GM19455 (cell line): ENCODE measurements around the gene MCOLN1.
"Not testable (repeated sequence)": the region's sequence is repeated elsewhere in the genome, so short reads cannot be mapped to it uniquely, and the experiment has no call there.

Source experiments
- ATAC-seq: cut with Tn5 transposase; IDR thresholded peaks from one replicate; pipeline ENCODE4 v1.9.1; 2021; ENCODE audit not compliant: unreplicated experiment

MCOLN1 gene

GRCh38 chr19:7524992-7525739 lies 2.7 kb downstream of the MCOLN1 start:
- no peak for ATAC-seq

- no peak for ATAC-seq
Measured at GRCh38 chr19:7526059-7526929, 3.9 kb downstream of the MCOLN1 start.

GRCh38 chr19:7527516-7528191 lies 5.2 kb downstream of the MCOLN1 start:
- ATAC-seq = no peak

- no peak for ATAC-seq
Measured at GRCh38 chr19:7528192-7528519, 5.7 kb downstream of the MCOLN1 start.

- no peak for ATAC-seq
Measured at GRCh38 chr19:7528522-7529245, 6.3 kb downstream of the MCOLN1 start.

- ATAC-seq = no peak
Measured at GRCh38 chr19:7529246-7529600, 6.8 kb downstream of the MCOLN1 start.

GRCh38 chr19:7529610-7530490 lies 7.4 kb downstream of the MCOLN1 start:
- no peak for ATAC-seq

GRCh38 chr19:7533281-7533885 lies 11.0 kb downstream of the MCOLN1 start:
- ATAC-seq = no peak

GRCh38 chr19:7533925-7534480 lies 11.6 kb downstream of the MCOLN1 start:
- ATAC-seq = no peak

GRCh38 chr19:7534531-7535046 lies 12.2 kb downstream of the MCOLN1 start:
- no peak for ATAC-seq

- ATAC-seq = peak; percentile 64
Measured at GRCh38 chr19:7535047-7535997, 12.9 kb downstream of the MCOLN1 start, which contains the start of gene PNPLA6. TSS of gene PNPLA6 (plus strand) at chr19:7535717. CDS start at chr19:7535789, 72 bp downstream.

GRCh38 chr19:7535998-7536695 lies 13.7 kb downstream of the MCOLN1 start:
- ATAC-seq = no peak

- not testable (repeated sequence) for ATAC-seq
Measured at GRCh38 chr19:7538990-7539389, 16.6 kb downstream of the MCOLN1 start.

GRCh38 chr19:7539827-7540425 lies 17.5 kb downstream of the MCOLN1 start:
- no peak for ATAC-seq

GRCh38 chr19:7540761-7541474 lies 18.5 kb downstream of the MCOLN1 start:
- no peak for ATAC-seq

GRCh38 chr19:7541475-7541824 lies 19.0 kb downstream of the MCOLN1 start:
- ATAC-seq = no peak
